ENCODE measurements around the gene CDH23.

GRCh38 chr10:71461457-71461856, 64.7 kb downstream of the CDH23 start:
- TF ChIP-seq, protein P1, sequence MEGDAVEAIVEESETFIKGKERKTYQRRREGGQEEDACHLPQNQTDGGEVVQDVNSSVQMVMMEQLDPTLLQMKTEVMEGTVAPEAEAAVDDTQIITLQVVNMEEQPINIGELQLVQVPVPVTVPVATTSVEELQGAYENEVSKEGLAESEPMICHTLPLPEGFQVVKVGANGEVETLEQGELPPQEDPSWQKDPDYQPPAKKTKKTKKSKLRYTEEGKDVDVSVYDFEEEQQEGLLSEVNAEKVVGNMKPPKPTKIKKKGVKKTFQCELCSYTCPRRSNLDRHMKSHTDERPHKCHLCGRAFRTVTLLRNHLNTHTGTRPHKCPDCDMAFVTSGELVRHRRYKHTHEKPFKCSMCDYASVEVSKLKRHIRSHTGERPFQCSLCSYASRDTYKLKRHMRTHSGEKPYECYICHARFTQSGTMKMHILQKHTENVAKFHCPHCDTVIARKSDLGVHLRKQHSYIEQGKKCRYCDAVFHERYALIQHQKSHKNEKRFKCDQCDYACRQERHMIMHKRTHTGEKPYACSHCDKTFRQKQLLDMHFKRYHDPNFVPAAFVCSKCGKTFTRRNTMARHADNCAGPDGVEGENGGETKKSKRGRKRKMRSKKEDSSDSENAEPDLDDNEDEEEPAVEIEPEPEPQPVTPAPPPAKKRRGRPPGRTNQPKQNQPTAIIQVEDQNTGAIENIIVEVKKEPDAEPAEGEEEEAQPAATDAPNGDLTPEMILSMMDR (IDR thresholded peaks at IDR 0.05), result no peak
- no peak for TF ChIP-seq POLR2A (IDR thresholded peaks at IDR 0.05; ENCODE audit: low read depth)
- TF ChIP-seq EP300 (IDR thresholded peaks at IDR 0.05), result no peak
- TF ChIP-seq POLR2AphosphoS5 (IDR thresholded peaks at IDR 0.05), result no peak
